Activated CD8-positive, alpha-beta T cell treated with anti-CD3 and anti-CD28 coated beads, Interleukin-2, amount 10 ng/mL, durations not matched to agents 7 days and 5 days (primary cell): ENCODE results near the gene BCL2L1. TPM values are rescaled to one million over a fixed set of nuclear protein-coding genes. Genes with fewer than 3 reads are reported as not detected.

Source experiments
- ATAC-seq: fragments of 150-1000 bp; cut with Tn5 transposase; one replicate; pipeline ENCODE4 v1.10.0; 2021; ENCODE audit warnings: moderate library complexity
- CTCF ChIA-PET: fragments of 350-600 bp; sonication (Branson Sonifier 250); formaldehyde crosslinking; loops from one replicate; lab custom pipeline; 2021; ENCODE audit warnings: antibody characterized with exemption; lab: Charles Lee
- POLR2A ChIA-PET: fragments of 350-600 bp; sonication (Branson Sonifier 250); formaldehyde crosslinking; loops from one replicate; lab custom pipeline; 2021; ENCODE audit warnings: antibody characterized with exemption; lab: Charles Lee
- DNase-seq: peaks from one replicate; pipeline ENCODE4 v3.0.0-alpha.2; 2020
- H3K27ac Mint-ChIP-seq: one replicate; pipeline ENCODE4 v1.8.0; 2021; ENCODE audit warnings: mild to moderate bottlenecking, mixed read lengths
- H3K27me3 Mint-ChIP-seq: one replicate; pipeline ENCODE4 v1.8.0; 2021; ENCODE audit warnings: low read depth, mixed read lengths
- H3K36me3 Mint-ChIP-seq: one replicate; pipeline ENCODE4 v1.8.0; 2021; ENCODE audit warnings: low read depth, mixed read lengths
- H3K4me1 Mint-ChIP-seq: one replicate; pipeline ENCODE4 v1.8.0; 2021; ENCODE audit warnings: low read depth, mixed read lengths
- H3K4me3 Mint-ChIP-seq: one replicate; pipeline ENCODE4 v1.8.0; 2021; ENCODE audit warnings: mild to moderate bottlenecking, mixed read lengths
- H3K9me3 Mint-ChIP-seq: one replicate; pipeline ENCODE4 v1.8.0; 2022; ENCODE audit warnings: mixed read lengths; ENCODE audit not compliant: insufficient read depth
- total RNA-seq, 2 experiments: library from RNA; stranded (reverse); gene quantifications; one replicate each; pipeline ENCODE4 v1.2.3, GENCODE V29; 2021

The BCL2L1 gene
- total RNA-seq, 2 experiments from 2014 or later: 71.4 to 73.0 TPM

GRCh38 chr20:31706607-31707257 lies 15.9 kb downstream of the BCL2L1 start:
- no peak for DNase-seq
- Mint-ChIP-seq H3K9me3 (no peaks in the 10 kb centered on the region), H3K4me1 (peaks cover 59% of the 10 kb centered on the region), H3K27me3 (no peaks in the 10 kb centered on the region), H3K36me3 (peaks cover 64% of the 10 kb centered on the region), H3K4me3 (no peak overlapping the region), H3K27ac (peak overlapping the region; percentile 32)
- ChIA-PET CTCF (interaction anchor here (0.9 to 3.7 kb wide), 7 partner anchors 8 to 94 kb away, joined by 3 to 27 read pairs (median 3); partner anchors contain the start of gene BCL2L1), POLR2A (interaction anchor here (0.7 to 1.2 kb wide), 4 partner anchors 11 to 31 kb away, joined by 3 to 4 read pairs (median 4); no protein-coding TSS in a partner anchor)
- no peak for ATAC-seq

GRCh38 chr20:31705598-31706597 lies 16.8 kb downstream of the BCL2L1 start:
- ATAC-seq: no peak

GRCh38 chr20:31705191-31705590 lies 17.5 kb downstream of the BCL2L1 start:
- no peak for ATAC-seq
- ChIA-PET CTCF (interaction anchor here (1.1 to 3.7 kb wide), 5 partner anchors 9 to 71 kb away, joined by 3 to 27 read pairs (median 4); partner anchors contain the start of gene BCL2L1), POLR2A (interaction anchor here (0.7 to 2.0 kb wide), 2 partner anchors 11 to 21 kb away, joined by 5 to 6 read pairs; no protein-coding TSS in a partner anchor)
- Mint-ChIP-seq H3K9me3 (no peaks in the 10 kb centered on the region), H3K4me3 (no peak overlapping the region), H3K36me3 (peaks cover 62% of the 10 kb centered on the region), H3K27me3 (no peaks in the 10 kb centered on the region), H3K27ac (no peak overlapping the region), H3K4me1 (peaks cover 59% of the 10 kb centered on the region)
- no peak for DNase-seq

More at GRCh38 chr20:31705598-31706597, 16.8 kb downstream of the BCL2L1 start:
- no peaks in the 10 kb centered on the region for H3K27me3 Mint-ChIP-seq
- no peak overlapping the region for H3K4me3 Mint-ChIP-seq
- H3K36me3 Mint-ChIP-seq: peaks cover 64% of the 10 kb centered on the region
- H3K27ac Mint-ChIP-seq: peak overlapping the region; percentile 12
- DNase-seq: no peak
- ChIA-PET POLR2A (interaction anchor here (0.7 to 2.0 kb wide), 4 partner anchors 10 to 21 kb away, joined by 3 to 6 read pairs (median 4); no protein-coding TSS in a partner anchor), CTCF (interaction anchor here (0.9 to 3.7 kb wide), 9 partner anchors 9 to 93 kb away, joined by 3 to 27 read pairs (median 3); partner anchors contain the start of gene BCL2L1)
- H3K9me3 Mint-ChIP-seq: no peaks in the 10 kb centered on the region
- peaks cover 58% of the 10 kb centered on the region for H3K4me1 Mint-ChIP-seq

GRCh38 chr20:31704225-31705119 lies 18.2 kb downstream of the BCL2L1 start:
- ChIA-PET POLR2A (interaction anchor here (2.0 kb wide), 1 partner anchor 20 kb away, joined by 6 read pairs; no protein-coding TSS in a partner anchor), CTCF (interaction anchor here (1.1 to 3.7 kb wide), 4 partner anchors 11 to 70 kb away, joined by 4 to 27 read pairs (median 4); partner anchors contain the start of gene BCL2L1)
- ATAC-seq: no peak
- no peak overlapping the region for H3K27ac Mint-ChIP-seq
- H3K27me3 Mint-ChIP-seq: no peaks in the 10 kb centered on the region
- DNase-seq: no peak
- H3K36me3 Mint-ChIP-seq: peaks cover 62% of the 10 kb centered on the region
- no peak overlapping the region for H3K4me3 Mint-ChIP-seq
- no peaks in the 10 kb centered on the region for H3K9me3 Mint-ChIP-seq
- H3K4me1 Mint-ChIP-seq: peaks cover 61% of the 10 kb centered on the region

- Mint-ChIP-seq H3K4me1 (peaks cover 54% of the 10 kb centered on the region), H3K36me3 (peaks cover 60% of the 10 kb centered on the region), H3K4me3 (no peak overlapping the region), H3K27ac (peak overlapping the region; percentile 50), H3K27me3 (no peaks in the 10 kb centered on the region), H3K9me3 (no peaks in the 10 kb centered on the region)
- ATAC-seq (no peak), DNase-seq (no peak)
- POLR2A ChIA-PET: interaction anchor here (4.3 to 4.9 kb wide), 2 partner anchors 20 to 27 kb away, joined by 32 to 44 read pairs; partner anchors contain the start of gene BCL2L1
- CTCF ChIA-PET: interaction anchor here (0.7 to 4.5 kb wide), 6 partner anchors 15 to 88 kb away, joined by 3 to 54 read pairs (median 6); partner anchors contain the start of gene BCL2L1
Observed at GRCh38 chr20:31701591-31701990, 21.1 kb downstream of the BCL2L1 start.

GRCh38 chr20:31700747-31701146 lies 21.9 kb downstream of the BCL2L1 start:
- Mint-ChIP-seq H3K4me3 (no peak overlapping the region), H3K4me1 (peaks cover 50% of the 10 kb centered on the region), H3K27ac (peak overlapping the region; percentile 84), H3K9me3 (no peaks in the 10 kb centered on the region), H3K27me3 (no peaks in the 10 kb centered on the region), H3K36me3 (peaks cover 58% of the 10 kb centered on the region)
- no peak for DNase-seq
- no peak for ATAC-seq
- ChIA-PET CTCF (interaction anchor here (0.6 to 4.5 kb wide), 12 partner anchors 10 to 88 kb away, joined by 3 to 54 read pairs (median 6); partner anchors contain the start of gene BCL2L1), POLR2A (interaction anchor here (0.7 to 4.9 kb wide), 6 partner anchors 9 to 26 kb away, joined by 3 to 44 read pairs (median 15); partner anchors contain the start of gene BCL2L1)

- Mint-ChIP-seq H3K4me3 (peak overlapping the region; percentile 27), H3K36me3 (peaks cover 59% of the 10 kb centered on the region)
- POLR2A ChIA-PET: interaction anchor here (0.7 to 4.9 kb wide), 8 partner anchors 8 to 39 kb away, joined by 3 to 44 read pairs (median 6); partner anchors contain the start of gene BCL2L1
Observed at GRCh38 chr20:31699801-31700728, 22.6 kb downstream of the BCL2L1 start.

GRCh38 chr20:31698803-31699718 lies 23.6 kb downstream of the BCL2L1 start:
- CTCF ChIA-PET: interaction anchor here (0.9 to 4.5 kb wide), 11 partner anchors 12 to 137 kb away, joined by 3 to 54 read pairs (median 7); partner anchors contain the start of gene BCL2L1
- Mint-ChIP-seq H3K4me1 (peaks cover 65% of the 10 kb centered on the region), H3K4me3 (peak overlapping the region; percentile 27), H3K27me3 (no peaks in the 10 kb centered on the region), H3K9me3 (no peaks in the 10 kb centered on the region), H3K36me3 (peaks cover 57% of the 10 kb centered on the region), H3K27ac (peak overlapping the region; percentile 84)
- POLR2A ChIA-PET: interaction anchor here (0.7 to 4.9 kb wide), 8 partner anchors 11 to 38 kb away, joined by 3 to 44 read pairs (median 6); partner anchors contain the start of gene BCL2L1
- ATAC-seq (peak; percentile 76), DNase-seq (peak; percentile 45)

More at GRCh38 chr20:31699801-31700728, 22.6 kb downstream of the BCL2L1 start:
- H3K27ac Mint-ChIP-seq: peak overlapping the region; percentile 84
- H3K4me1 Mint-ChIP-seq: peaks cover 55% of the 10 kb centered on the region
- CTCF ChIA-PET: interaction anchor here (0.6 to 4.5 kb wide), 14 partner anchors 9 to 138 kb away, joined by 3 to 54 read pairs (median 7); partner anchors contain the start of gene BCL2L1
- DNase-seq (no peak), ATAC-seq (no peak)
- H3K9me3 Mint-ChIP-seq: no peaks in the 10 kb centered on the region
- H3K27me3 Mint-ChIP-seq: no peaks in the 10 kb centered on the region
